Measurements from ENCODE around the gene DIRAS2.

Gene DIRAS2

GRCh38 chr9:90640361-90640760 lies 2.3 kb downstream of the DIRAS2 start:
- TF ChIP-seq CTCF (IDR thresholded peaks at IDR 0.05; ENCODE audit: borderline replicate concordance, insufficient read depth, low read depth, low read length), result no peak
- H3K4me3 ChIP-seq (ENCODE audit: low read depth, low read length), result no peak overlapping the region

GRCh38 chr9:90637626-90638025 lies 5.0 kb downstream of the DIRAS2 start:
- no peak overlapping the region for H3K4me3 ChIP-seq (ENCODE audit: low read depth, low read length)
- TF ChIP-seq CTCF (IDR thresholded peaks at IDR 0.05; ENCODE audit: borderline replicate concordance, insufficient read depth, low read depth, low read length), result no peak

GRCh38 chr9:90632647-90633207 lies 9.9 kb downstream of the DIRAS2 start:
- no peak for TF ChIP-seq CTCF (IDR thresholded peaks at IDR 0.05; ENCODE audit: borderline replicate concordance, insufficient read depth, low read depth, low read length)
- no peak overlapping the region for H3K4me3 ChIP-seq (ENCODE audit: low read depth, low read length)

GRCh38 chr9:90631964-90632363 lies 10.7 kb downstream of the DIRAS2 start:
- no peak overlapping the region for H3K4me3 ChIP-seq (ENCODE audit: low read depth, low read length)
- TF ChIP-seq CTCF (IDR thresholded peaks at IDR 0.05; ENCODE audit: borderline replicate concordance, insufficient read depth, low read depth, low read length), result no peak

- no peak for TF ChIP-seq CTCF (IDR thresholded peaks at IDR 0.05; ENCODE audit: borderline replicate concordance, insufficient read depth, low read depth, low read length)
Measured at GRCh38 chr9:90629991-90630390, 12.6 kb downstream of the DIRAS2 start.

GRCh38 chr9:90629354-90629753 lies 13.3 kb downstream of the DIRAS2 start:
- H3K4me3 ChIP-seq (ENCODE audit: low read depth, low read length), result no peak overlapping the region
- no peak for TF ChIP-seq CTCF (IDR thresholded peaks at IDR 0.05; ENCODE audit: borderline replicate concordance, insufficient read depth, low read depth, low read length)

More at GRCh38 chr9:90629991-90630390, 12.6 kb downstream of the DIRAS2 start:
- H3K4me3 ChIP-seq (ENCODE audit: low read depth, low read length), result no peak overlapping the region

GRCh38 chr9:90616806-90617205 lies 25.8 kb downstream of the DIRAS2 start:
- no peak for TF ChIP-seq CTCF (IDR thresholded peaks at IDR 0.05; ENCODE audit: borderline replicate concordance, insufficient read depth, low read depth, low read length)

More at GRCh38 chr9:90616806-90617205, 25.8 kb downstream of the DIRAS2 start:
- no peak overlapping the region for H3K4me3 ChIP-seq (ENCODE audit: low read depth, low read length)

Measured in GM12875 (cell line).